Measurements from ENCODE around the gene LMOD3.
A peak's percentile ranks its signal among the peaks of the same experiment; 100 is the strongest.

The LMOD3 gene

GRCh38 chr3:69122403-69122802, at the start of gene LMOD3:
TSS of gene LMOD3 (minus strand) at chr3:69122595. CDS start at chr3:69122386, 209 bp downstream.
- no peak for DNase-seq

GRCh38 chr3:69172058-69172457, 49.7 kb upstream of the LMOD3 start:
- DNase-seq = no peak

GRCh38 chr3:69166446-69166845, 44.1 kb upstream of the LMOD3 start:
- no peak for DNase-seq

- DNase-seq = no peak
Measured at GRCh38 chr3:69165744-69166143, 43.3 kb upstream of the LMOD3 start.

DNA sequence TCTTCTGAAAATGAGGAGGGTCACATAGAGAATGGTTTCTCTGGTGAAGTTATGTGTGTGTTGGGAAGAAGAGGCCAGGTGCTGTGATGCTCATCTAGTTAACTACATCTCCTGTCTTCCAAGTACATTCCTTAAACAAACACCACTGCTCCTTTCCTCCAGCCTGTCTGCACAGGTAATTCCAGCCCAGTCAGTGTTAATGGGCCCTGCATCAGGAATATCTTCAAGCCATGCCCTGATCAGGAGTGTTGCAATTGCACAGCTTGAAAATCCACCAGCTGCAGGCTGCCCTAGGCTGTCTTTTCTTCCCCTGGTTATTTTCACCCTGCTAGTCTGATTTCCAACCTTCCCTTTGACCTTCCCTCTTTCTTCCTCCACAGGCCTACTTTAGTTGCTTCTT, 41.9 kb upstream of the LMOD3 start:
- no peak for DNase-seq

- no peak for DNase-seq
Measured at GRCh38 chr3:69162308-69162980, 40.0 kb upstream of the LMOD3 start.

DNA sequence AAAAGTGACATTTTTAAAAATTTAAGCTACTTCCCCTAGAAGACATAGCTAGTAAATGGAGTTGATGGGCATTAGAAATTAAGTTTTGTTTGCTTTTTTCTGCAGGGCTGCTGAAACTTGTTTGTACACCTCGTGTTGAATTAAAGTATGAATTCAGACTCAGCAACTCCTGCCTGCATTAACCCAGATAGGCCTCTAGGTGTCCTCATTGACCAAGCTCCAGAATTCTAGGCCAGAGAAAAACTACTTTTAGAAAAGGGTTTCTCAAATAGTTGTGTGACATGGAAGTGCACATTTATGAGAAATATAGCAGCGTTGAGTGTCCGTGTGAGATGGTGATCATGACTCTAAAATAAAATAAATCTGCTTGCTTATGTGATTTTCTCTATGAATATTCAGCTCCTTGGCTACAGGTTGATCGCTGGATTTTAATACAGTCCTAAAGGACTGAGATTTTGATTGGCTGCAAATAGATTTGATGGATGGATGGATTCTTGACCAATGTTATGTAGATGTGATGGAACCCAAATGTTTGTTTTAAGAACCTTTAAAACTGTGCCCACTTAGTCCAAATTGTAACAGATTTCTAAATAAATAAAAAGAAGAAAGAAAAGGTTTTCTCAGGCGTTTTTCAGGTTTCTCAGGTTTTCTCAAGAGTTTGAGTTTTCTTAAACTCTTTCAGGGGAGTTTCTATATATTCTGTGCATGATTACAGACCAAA, 39.4 kb upstream of the LMOD3 start:
- DNase-seq = peak; percentile 45

DNA sequence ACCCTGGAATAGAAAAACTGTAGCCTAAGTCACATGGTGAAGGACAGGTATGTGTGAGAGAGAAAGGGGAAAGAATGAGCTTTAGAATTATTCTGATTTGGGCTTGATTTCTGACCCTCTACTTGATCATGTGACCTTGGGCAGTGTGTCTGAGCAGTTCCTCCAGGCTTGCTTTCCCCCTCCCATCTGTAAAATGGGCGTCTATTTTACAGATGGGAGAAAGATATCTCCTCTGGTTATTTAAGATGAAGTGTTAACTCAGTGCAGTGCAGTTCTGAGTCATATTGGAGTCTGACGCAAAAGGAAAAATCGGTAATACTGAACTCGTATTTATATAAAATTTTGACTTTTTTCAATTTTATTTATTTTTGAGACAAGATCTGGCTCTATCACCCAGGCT, 38.1 kb upstream of the LMOD3 start:
- no peak for DNase-seq

- no peak for DNase-seq
Measured at GRCh38 chr3:69160107-69160506, 37.7 kb upstream of the LMOD3 start.

DNA sequence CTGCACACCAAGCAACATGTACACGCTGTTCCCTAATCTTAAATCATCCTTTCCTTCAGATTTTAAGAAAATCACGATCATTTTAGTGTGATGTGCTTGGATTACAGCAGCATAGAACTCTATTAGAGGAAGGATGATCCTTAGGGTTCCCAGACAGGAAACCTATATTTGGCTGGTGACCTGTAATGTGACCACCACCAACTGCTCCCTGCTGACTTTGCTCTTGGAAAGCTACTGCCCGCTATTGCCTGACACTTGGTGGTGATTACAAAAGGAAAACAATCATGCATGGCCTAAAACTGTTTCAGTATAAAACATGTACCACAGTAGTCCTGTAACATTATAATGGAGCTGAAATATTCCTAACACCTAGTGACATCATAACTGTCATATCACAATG, 27.2 kb upstream of the LMOD3 start:
- DNase-seq = no peak

GRCh38 chr3:69145688-69146087, 23.3 kb upstream of the LMOD3 start:
- no peak for DNase-seq

DNA sequence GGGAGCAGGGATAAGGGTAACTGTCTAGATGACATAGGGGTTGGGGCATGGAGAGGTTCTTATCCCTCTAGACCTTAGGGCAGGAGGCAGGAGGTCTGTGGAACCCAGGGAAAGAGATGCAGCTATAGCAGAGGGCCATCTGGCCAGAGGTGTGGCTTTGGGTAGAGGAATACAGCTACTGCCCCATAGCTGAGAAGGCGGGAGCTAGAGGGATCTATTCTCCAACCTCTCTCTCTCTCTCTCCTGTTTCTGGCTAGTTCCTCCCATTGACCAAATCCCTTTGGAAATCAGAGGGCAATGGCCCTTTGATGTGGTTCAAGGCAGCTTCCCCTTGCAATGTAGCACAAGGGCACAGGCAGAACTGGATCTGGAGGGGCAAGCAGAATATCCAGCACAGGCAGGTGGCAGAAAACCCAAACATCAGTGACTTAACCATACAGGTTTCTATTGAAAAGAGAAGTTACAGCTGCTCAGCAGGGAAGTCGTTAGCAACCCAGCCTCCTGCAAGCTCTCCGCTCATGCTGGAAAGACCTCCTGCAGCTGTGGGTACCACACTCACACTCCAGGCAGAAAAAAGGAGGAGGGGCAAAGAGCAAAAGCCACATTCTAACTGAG, 22.3 kb upstream of the LMOD3 start:
- DNase-seq = peak; percentile 39

DNA sequence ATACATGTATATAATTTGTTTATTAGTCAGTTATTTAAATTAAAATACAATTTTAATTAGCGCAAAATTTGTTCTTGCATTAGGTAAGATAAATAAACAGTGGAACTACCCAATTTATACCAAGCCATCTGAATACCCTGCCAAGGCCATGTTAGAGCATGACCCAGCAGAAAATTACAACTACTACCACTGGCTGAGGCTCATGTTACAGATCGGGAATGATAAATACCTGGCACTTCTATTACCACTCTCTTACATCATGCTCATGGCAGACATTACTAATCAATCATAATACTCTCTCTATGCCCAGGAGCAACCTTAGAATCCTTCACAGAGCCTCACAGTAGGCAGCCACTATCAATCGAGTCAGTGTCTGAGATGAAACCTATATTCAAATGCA, 21.2 kb upstream of the LMOD3 start:
- DNase-seq = peak; percentile 78

- no peak for DNase-seq
Measured at GRCh38 chr3:69142797-69143454, 20.5 kb upstream of the LMOD3 start.

- no peak for DNase-seq
Measured at GRCh38 chr3:69142090-69142489, 19.7 kb upstream of the LMOD3 start.

DNA sequence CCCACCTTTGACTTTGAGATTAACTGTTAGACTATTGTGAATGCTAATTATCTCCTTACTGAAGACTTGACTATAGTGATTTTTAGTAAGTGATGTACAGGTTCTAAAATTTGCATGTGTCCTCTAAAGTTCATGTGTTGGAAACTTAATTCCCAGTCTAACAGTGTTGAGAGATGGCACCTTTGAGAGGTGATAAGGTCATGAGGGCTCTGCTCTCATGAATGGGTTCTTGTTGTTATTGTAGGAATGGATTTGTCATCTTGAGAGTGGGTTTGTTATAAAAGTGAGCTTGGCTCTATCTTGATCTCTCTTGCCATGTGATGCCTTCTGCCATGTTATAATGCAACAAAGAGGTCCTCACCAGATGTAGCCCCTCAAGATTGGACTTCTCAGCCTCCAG, 18.9 kb upstream of the LMOD3 start:
- no peak for DNase-seq

GRCh38 chr3:69137412-69137811, 15.0 kb upstream of the LMOD3 start:
- DNase-seq = no peak

DNA sequence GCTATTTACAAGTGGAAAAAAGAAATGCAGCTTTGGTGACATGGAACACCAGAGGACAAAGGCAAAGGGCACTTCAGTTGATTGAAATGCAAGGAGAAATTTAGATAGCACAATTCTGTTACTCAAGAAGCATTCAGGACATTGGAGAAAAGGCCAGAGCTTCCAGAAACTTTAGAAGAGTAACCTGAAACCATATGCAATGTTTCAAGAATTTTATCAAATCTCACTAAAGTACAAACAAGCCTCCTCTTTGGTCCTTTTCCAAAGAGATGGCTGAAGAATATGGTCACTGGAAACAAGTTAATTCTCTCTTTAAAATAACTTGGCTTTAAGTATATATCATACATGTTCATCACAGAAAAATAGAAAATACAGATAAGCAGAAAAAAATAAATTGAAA, 14.6 kb upstream of the LMOD3 start:
- no peak for DNase-seq

- DNase-seq = no peak
Measured at GRCh38 chr3:69130689-69131088, 8.3 kb upstream of the LMOD3 start.

- DNase-seq = no peak
Measured at GRCh38 chr3:69129531-69129930, 7.1 kb upstream of the LMOD3 start.

GRCh38 chr3:69128509-69128908, 6.1 kb upstream of the LMOD3 start:
- DNase-seq = no peak

GRCh38 chr3:69126999-69127398, 4.6 kb upstream of the LMOD3 start:
- no peak for DNase-seq

GRCh38 chr3:69126216-69126615, 3.8 kb upstream of the LMOD3 start:
- DNase-seq = no peak

DNA sequence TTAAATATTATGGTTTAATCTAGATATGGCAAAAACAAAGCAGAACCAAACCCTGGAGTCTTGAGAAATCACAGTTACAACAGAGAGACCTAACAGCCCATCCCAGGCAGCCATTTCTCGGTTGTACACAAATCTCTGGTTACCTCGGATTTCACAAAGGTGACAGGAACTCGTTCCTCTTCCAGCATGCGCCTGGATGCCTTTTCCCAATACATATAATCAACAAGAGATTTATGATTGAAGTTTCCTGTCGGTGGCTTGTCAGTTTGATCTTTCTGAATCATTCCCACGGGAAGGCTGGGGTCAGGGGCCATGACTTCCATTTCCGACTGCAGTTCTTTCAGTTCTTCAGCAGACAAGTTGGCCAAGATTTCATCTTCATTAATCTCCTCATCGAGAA, 445 bp downstream of the LMOD3 start:
- no peak for DNase-seq
